ENCODE data around the gene MLC1.

MLC1 gene

GRCh38 chr22:50104141-50104544 is 18.9 kb upstream of the MLC1 start:
- no peak for DNase-seq (ENCODE audit: low read depth)
- no peak for TF ChIP-seq CTCF (IDR thresholded peaks at IDR 0.05; ENCODE audit: insufficient read depth, low read depth, low read length, missing control alignments)
- no peak overlapping the region for H3K4me3 ChIP-seq (ENCODE audit: low read length)

GRCh38 chr22:50102946-50103345 is 17.7 kb upstream of the MLC1 start:
- no peak overlapping the region for H3K4me3 ChIP-seq (ENCODE audit: low read length)
- peak; percentile 54 for DNase-seq (ENCODE audit: low read depth)
- TF ChIP-seq CTCF (IDR thresholded peaks at IDR 0.05; ENCODE audit: insufficient read depth, low read depth, low read length, missing control alignments), result no peak

- no peak for DNase-seq (ENCODE audit: low read depth)
Observed at GRCh38 chr22:50101870-50102565, 16.8 kb upstream of the MLC1 start.

GRCh38 chr22:50098052-50098451 is 12.8 kb upstream of the MLC1 start:
- no peak for DNase-seq (ENCODE audit: low read depth)
- TF ChIP-seq CTCF (IDR thresholded peaks at IDR 0.05; ENCODE audit: insufficient read depth, low read depth, low read length, missing control alignments), result no peak
- H3K4me3 ChIP-seq (ENCODE audit: low read length), result no peak overlapping the region

More at GRCh38 chr22:50101870-50102565, 16.8 kb upstream of the MLC1 start:
- no peak overlapping the region for H3K4me3 ChIP-seq (ENCODE audit: low read length)
- TF ChIP-seq CTCF (IDR thresholded peaks at IDR 0.05; ENCODE audit: insufficient read depth, low read depth, low read length, missing control alignments), result no peak

GRCh38 chr22:50092342-50092741 is 7.1 kb upstream of the MLC1 start:
- H3K4me3 ChIP-seq (ENCODE audit: low read length), result no peak overlapping the region
- no peak for DNase-seq (ENCODE audit: low read depth)
- no peak for TF ChIP-seq CTCF (IDR thresholded peaks at IDR 0.05; ENCODE audit: insufficient read depth, low read depth, low read length, missing control alignments)

- no peak for TF ChIP-seq CTCF (IDR thresholded peaks at IDR 0.05; ENCODE audit: insufficient read depth, low read depth, low read length, missing control alignments)
- no peak for DNase-seq (ENCODE audit: low read depth)
Observed at GRCh38 chr22:50091092-50091768, 6.0 kb upstream of the MLC1 start.

GRCh38 chr22:50090412-50090714 is 5.1 kb upstream of the MLC1 start:
- H3K4me3 ChIP-seq (ENCODE audit: low read length), result no peak overlapping the region
- TF ChIP-seq CTCF (IDR thresholded peaks at IDR 0.05; ENCODE audit: insufficient read depth, low read depth, low read length, missing control alignments), result no peak
- no peak for DNase-seq (ENCODE audit: low read depth)

More at GRCh38 chr22:50091092-50091768, 6.0 kb upstream of the MLC1 start:
- no peak overlapping the region for H3K4me3 ChIP-seq (ENCODE audit: low read length)

Data from epithelial cell of esophagus (primary cell).